ENCODE results near the gene ANKS1A. TPM values are rescaled to one million over a fixed set of nuclear protein-coding genes. Genes with fewer than 3 reads are reported as not detected.

The ANKS1A gene
- 5.9 to 8.0 TPM (median 7.3 TPM) in 5 replicates for total RNA-seq (2022; extraction: Qiagen RNA extraction; ENCODE audit: low read depth)

GRCh38 chr6:34888874-34889555 is at the start of gene ANKS1A:
Gene ANKS1A (plus strand): TSS chr6:34889255. CDS start chr6:34889403, 148 bp downstream.

GRCh38 chr6:34887753-34888513 is 1.1 kb upstream of the ANKS1A start, which contains the start of gene TAF11:
Gene TAF11 (minus strand): TSS chr6:34888042. CDS start chr6:34887957, 85 bp downstream.

Other genes starting within 250 kb of the ANKS1A start
- 30.3 to 34.0 TPM (median 31.6 TPM) in 5 replicates for gene ILRUN, start 192.5 kb upstream of the ANKS1A start, total RNA-seq (2022; extraction: Qiagen RNA extraction; ENCODE audit: low read depth)
- 193 to 223 TPM (median 201 TPM) in 5 replicates for gene SNRPC, start 131.8 kb upstream of the ANKS1A start, total RNA-seq (2022; extraction: Qiagen RNA extraction; ENCODE audit: low read depth)
- 4.6 to 6.3 TPM (median 5.3 TPM) in 5 replicates for gene BLTP3A, start 97.2 kb upstream of the ANKS1A start, total RNA-seq (2022; extraction: Qiagen RNA extraction; ENCODE audit: low read depth)
- 18.8 to 21.3 TPM (median 19.3 TPM) in 5 replicates for gene TAF11, start 1.2 kb upstream of the ANKS1A start, total RNA-seq (2022; extraction: Qiagen RNA extraction; ENCODE audit: low read depth)

Measured in A549 treated with CpdA at 1 μM for 4 hours (cell line).